GM21367 (cell line): ENCODE results near the gene MUC4.
"Not testable (repeated sequence)": the region's sequence is repeated elsewhere in the genome, so short reads cannot be mapped to it uniquely, and the experiment has no call there.

Source experiments
- ATAC-seq: cut with Tn5 transposase; IDR thresholded peaks from one replicate; pipeline ENCODE4 v1.9.1; 2021; ENCODE audit not compliant: unreplicated experiment

Gene MUC4

GRCh38 chr3:195835791-195836190 is 24.1 kb upstream of the MUC4 start:
- ATAC-seq, result no peak

- ATAC-seq, result no peak
These were observed 23.2 kb upstream of the MUC4 start for GRCh38 chr3:195834675-195835583.

GRCh38 chr3:195829897-195830254 is 18.1 kb upstream of the MUC4 start:
- ATAC-seq, result no peak

GRCh38 chr3:195828762-195829161 is 17.0 kb upstream of the MUC4 start:
- no peak for ATAC-seq

- no peak for ATAC-seq
These were observed 14.4 kb upstream of the MUC4 start for GRCh38 chr3:195825857-195826804.

GRCh38 chr3:195825191-195825588 is 13.5 kb upstream of the MUC4 start:
- no peak for ATAC-seq

GRCh38 chr3:195824425-195825190 is 12.9 kb upstream of the MUC4 start:
- not testable (repeated sequence) for ATAC-seq

GRCh38 chr3:195823999-195824398 is 12.3 kb upstream of the MUC4 start:
- no peak for ATAC-seq

GRCh38 chr3:195823280-195823679 is 11.6 kb upstream of the MUC4 start:
- ATAC-seq, result no peak

GRCh38 chr3:195822131-195822696 is 10.5 kb upstream of the MUC4 start:
- no peak for ATAC-seq

GRCh38 chr3:195821403-195822130 is 9.8 kb upstream of the MUC4 start:
- no peak for ATAC-seq

- no peak for ATAC-seq
These were observed 9.2 kb upstream of the MUC4 start for GRCh38 chr3:195820901-195821300.

- no peak for ATAC-seq
These were observed 8.5 kb upstream of the MUC4 start for GRCh38 chr3:195820186-195820585.

GRCh38 chr3:195818301-195818700 is 6.6 kb upstream of the MUC4 start:
- ATAC-seq, result no peak

GRCh38 chr3:195817578-195818135 is 5.9 kb upstream of the MUC4 start:
- ATAC-seq, result no peak

GRCh38 chr3:195816276-195816913 is 4.7 kb upstream of the MUC4 start:
- ATAC-seq, result not testable (repeated sequence)

- ATAC-seq, result no peak
These were observed 3.5 kb upstream of the MUC4 start for GRCh38 chr3:195815169-195815771.

GRCh38 chr3:195813916-195814640 is 2.3 kb upstream of the MUC4 start:
- ATAC-seq, result no peak
